Smooth muscle cell (in vitro differentiated cells): ENCODE results near the gene SEL1L2. TPM values are rescaled to one million over a fixed set of nuclear protein-coding genes. Genes with fewer than 3 reads are reported as not detected.

ENCODE experiments used
- DNase-seq: peaks from one replicate; lab custom pipeline; 2025; ENCODE audit not compliant: unreplicated experiment; lab: John Stamatoyannopoulos, UW
- H2AFZ ChIP-seq: fragments of 200-600 bp; sonication (generic); 2 replicates; pipeline ENCODE4 v1.6.0; 2016; ENCODE audit warnings: antibody characterized with exemption, low read depth, mild to moderate bottlenecking
- H3F3A ChIP-seq: fragments of 200-600 bp; sonication (generic); 2 replicates; pipeline ENCODE4 v1.6.0; 2017; ENCODE audit warnings: antibody characterized with exemption, low read depth
- H3K27ac ChIP-seq: fragments of 200-600 bp; sonication (generic); 2 replicates; pipeline ENCODE4 v1.5.1; 2016; ENCODE audit warnings: low read depth, mild to moderate bottlenecking
- H3K27me3 ChIP-seq: fragments of 200-600 bp; sonication (generic); 2 replicates; pipeline ENCODE4 v1.6.1; 2016; ENCODE audit warnings: low read depth, mild to moderate bottlenecking
- H3K36me3 ChIP-seq: fragments of 200-600 bp; sonication (generic); 2 replicates; pipeline ENCODE4 v1.5.1; 2016; ENCODE audit warnings: low read depth
- H3K4me1 ChIP-seq: fragments of 200-600 bp; sonication (generic); 2 replicates; pipeline ENCODE4 v1.5.1; 2016; ENCODE audit warnings: low read depth
- H3K4me2 ChIP-seq: fragments of 200-600 bp; sonication (generic); 2 replicates; pipeline ENCODE4 v1.6.0; 2016; ENCODE audit warnings: mild to moderate bottlenecking
- H3K4me3 ChIP-seq: fragments of 200-600 bp; sonication (generic); 2 replicates; pipeline ENCODE4 v1.5.1; 2016; ENCODE audit warnings: mild to moderate bottlenecking
- H3K79me2 ChIP-seq: fragments of 200-600 bp; sonication (generic); 2 replicates; pipeline ENCODE4 v1.6.0; 2016; ENCODE audit warnings: low read depth, mild to moderate bottlenecking
- H3K9ac ChIP-seq: fragments of 200-600 bp; sonication (generic); 2 replicates; pipeline ENCODE4 v1.6.0; 2016; ENCODE audit warnings: low read depth
- H3K9me3 ChIP-seq: fragments of 200-600 bp; sonication (generic); replicated peaks from 2 replicates; pipeline ENCODE4 v1.5.1; 2016; ENCODE audit warnings: low read depth
- H4K20me1 ChIP-seq: fragments of 200-600 bp; sonication (generic); 2 replicates; pipeline ENCODE4 v1.6.0; 2016; ENCODE audit warnings: low read depth
- WGBS: methylation state at CpG from one replicate; pipeline ENCODE4 v1.1.7; 2016; ENCODE audit warnings: low lambda C conversion rate; 5-methylcytosine and 5-hydroxymethylcytosine counted together
- polyA plus RNA-seq: library from polyadenylated mRNA; unstranded; fragments of >200 nt; fragmentation: Nextera tagmentation; extraction: Ambion mirVana; gene quantifications from 2 replicates; pipeline ENCODE4 v1.2.1, GENCODE V29; 2016
- total RNA-seq: library from RNA; depleted of rRNA; stranded (reverse); fragments of >200 nt; gene quantifications from 2 replicates; pipeline ENCODE4 v1.2.3, GENCODE V29; 2014
- TF ChIP-seq, protein P1 (sequence below): fragments of 200-600 bp; sonication (generic); IDR thresholded peaks from 2 replicates; pipeline ENCODE4 v1.5.1; 2017; ENCODE audit warnings: borderline replicate concordance, mild to moderate bottlenecking, antibody characterized with exemption; ENCODE audit not compliant: insufficient read depth, poor library complexity, severe bottlenecking

The SEL1L2 gene
- total and polyA plus RNA-seq, 2 experiments from 2014 or later: not detected

DNA sequence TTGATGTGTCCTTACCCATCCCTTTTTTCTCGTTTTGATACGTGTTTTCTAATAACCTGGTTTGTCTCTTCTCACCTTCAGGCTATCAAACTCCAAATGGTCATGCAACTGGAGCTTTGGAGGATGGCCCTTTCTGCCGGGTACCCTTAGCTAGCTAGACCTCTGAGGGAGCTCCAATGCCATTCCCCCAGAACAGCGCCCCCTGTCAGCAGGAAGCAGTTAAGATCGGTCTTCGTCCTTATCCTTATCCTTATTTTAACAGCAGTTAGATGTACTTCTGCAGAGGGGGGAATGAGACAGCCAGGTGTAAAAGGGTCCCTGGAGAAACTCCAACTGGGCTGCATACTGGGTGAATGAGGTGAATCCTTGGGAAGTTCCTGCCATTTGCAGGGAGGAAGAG is 37.2 kb downstream of the SEL1L2 start:
- DNase-seq: no peak
- Histone ChIP-seq H3K4me1 (no peaks in the 10 kb centered on the region), H3K27ac (no peak overlapping the region), H3K36me3 (no peaks in the 10 kb centered on the region), H3K4me3 (no peak overlapping the region), H3K27me3 (no peaks in the 10 kb centered on the region), H2AFZ (no peak overlapping the region), H4K20me1 (no peaks in the 10 kb centered on the region), H3K9ac (no peak overlapping the region), H3K79me2 (no peaks in the 10 kb centered on the region), H3K9me3 (no peaks in the 10 kb centered on the region), H3F3A (no peaks in the 10 kb centered on the region), H3K4me2 (no peak overlapping the region)
- 61% methylated on average over 6 of the region's 6 CpGs for WGBS
- TF ChIP-seq, protein P1, sequence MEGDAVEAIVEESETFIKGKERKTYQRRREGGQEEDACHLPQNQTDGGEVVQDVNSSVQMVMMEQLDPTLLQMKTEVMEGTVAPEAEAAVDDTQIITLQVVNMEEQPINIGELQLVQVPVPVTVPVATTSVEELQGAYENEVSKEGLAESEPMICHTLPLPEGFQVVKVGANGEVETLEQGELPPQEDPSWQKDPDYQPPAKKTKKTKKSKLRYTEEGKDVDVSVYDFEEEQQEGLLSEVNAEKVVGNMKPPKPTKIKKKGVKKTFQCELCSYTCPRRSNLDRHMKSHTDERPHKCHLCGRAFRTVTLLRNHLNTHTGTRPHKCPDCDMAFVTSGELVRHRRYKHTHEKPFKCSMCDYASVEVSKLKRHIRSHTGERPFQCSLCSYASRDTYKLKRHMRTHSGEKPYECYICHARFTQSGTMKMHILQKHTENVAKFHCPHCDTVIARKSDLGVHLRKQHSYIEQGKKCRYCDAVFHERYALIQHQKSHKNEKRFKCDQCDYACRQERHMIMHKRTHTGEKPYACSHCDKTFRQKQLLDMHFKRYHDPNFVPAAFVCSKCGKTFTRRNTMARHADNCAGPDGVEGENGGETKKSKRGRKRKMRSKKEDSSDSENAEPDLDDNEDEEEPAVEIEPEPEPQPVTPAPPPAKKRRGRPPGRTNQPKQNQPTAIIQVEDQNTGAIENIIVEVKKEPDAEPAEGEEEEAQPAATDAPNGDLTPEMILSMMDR: no peak

DNA sequence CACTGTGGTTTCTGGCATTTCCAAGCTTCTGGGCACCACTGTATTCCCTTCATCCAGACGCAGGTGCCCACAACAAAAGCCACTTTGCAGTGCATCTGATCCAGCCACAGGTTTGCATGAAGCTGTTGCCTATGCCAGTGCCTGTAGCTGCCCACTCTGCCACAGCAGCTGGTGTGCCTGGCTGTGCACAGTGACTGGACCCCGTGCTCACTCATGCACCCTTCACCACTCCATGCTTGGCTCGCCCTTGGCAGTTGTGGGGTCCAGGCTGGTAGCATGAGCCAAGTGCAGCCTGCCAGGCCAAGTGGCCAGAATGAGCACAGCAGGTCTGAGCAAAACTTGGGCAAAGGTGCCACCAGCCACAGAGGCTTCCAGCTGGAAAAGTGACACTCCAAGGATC is 42.7 kb downstream of the SEL1L2 start:
- TF ChIP-seq, protein P1: no peak
- no peak overlapping the region for H3K4me2 ChIP-seq
- H3K27me3 ChIP-seq: no peaks in the 10 kb centered on the region
- WGBS: 82% methylated on average over 3 of the region's 3 CpGs
- no peak overlapping the region for H3K9ac ChIP-seq
- no peaks in the 10 kb centered on the region for H4K20me1 ChIP-seq
- DNase-seq: no peak
- H2AFZ ChIP-seq: no peak overlapping the region
- H3K4me1 ChIP-seq: no peaks in the 10 kb centered on the region
- H3K9me3 ChIP-seq: no peaks in the 10 kb centered on the region
- no peaks in the 10 kb centered on the region for H3F3A ChIP-seq
- H3K79me2 ChIP-seq: no peaks in the 10 kb centered on the region
- no peak overlapping the region for H3K27ac ChIP-seq
- no peaks in the 10 kb centered on the region for H3K36me3 ChIP-seq
- H3K4me3 ChIP-seq: no peak overlapping the region

DNA sequence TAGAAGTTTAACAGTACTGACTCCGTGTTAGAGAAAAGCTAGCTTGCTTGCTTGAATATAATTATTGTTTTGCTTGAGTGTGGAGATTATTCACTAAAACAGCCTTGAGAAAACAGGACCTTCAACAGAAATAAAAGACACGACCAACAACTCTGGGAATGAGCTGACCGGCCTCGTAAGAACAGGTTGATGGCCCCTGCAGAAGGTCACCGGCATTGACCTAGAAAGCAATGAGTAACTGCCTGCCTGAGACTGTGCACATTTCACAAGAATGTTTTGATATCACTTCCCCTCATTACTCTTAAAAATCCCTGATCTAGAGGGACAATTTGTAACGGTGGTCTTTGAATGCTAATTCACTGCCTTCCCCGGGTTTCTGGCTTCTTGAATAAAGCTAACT is 49.4 kb downstream of the SEL1L2 start:
- DNase-seq: no peak
- H3K27ac ChIP-seq: no peak overlapping the region
- H3K9me3 ChIP-seq: no peaks in the 10 kb centered on the region
- no peaks in the 10 kb centered on the region for H3K79me2 ChIP-seq
- no peak overlapping the region for H3K4me3 ChIP-seq
- H3K27me3 ChIP-seq: no peaks in the 10 kb centered on the region
- H3K36me3 ChIP-seq: no peaks in the 10 kb centered on the region
- H4K20me1 ChIP-seq: no peaks in the 10 kb centered on the region
- TF ChIP-seq, protein P1: no peak
- H3F3A ChIP-seq: no peaks in the 10 kb centered on the region
- H3K4me1 ChIP-seq: no peaks in the 10 kb centered on the region
- no peak overlapping the region for H3K9ac ChIP-seq
- H2AFZ ChIP-seq: no peak overlapping the region
- H3K4me2 ChIP-seq: no peak overlapping the region
- WGBS: 83% methylated on average over 7 of the region's 7 CpGs

DNA sequence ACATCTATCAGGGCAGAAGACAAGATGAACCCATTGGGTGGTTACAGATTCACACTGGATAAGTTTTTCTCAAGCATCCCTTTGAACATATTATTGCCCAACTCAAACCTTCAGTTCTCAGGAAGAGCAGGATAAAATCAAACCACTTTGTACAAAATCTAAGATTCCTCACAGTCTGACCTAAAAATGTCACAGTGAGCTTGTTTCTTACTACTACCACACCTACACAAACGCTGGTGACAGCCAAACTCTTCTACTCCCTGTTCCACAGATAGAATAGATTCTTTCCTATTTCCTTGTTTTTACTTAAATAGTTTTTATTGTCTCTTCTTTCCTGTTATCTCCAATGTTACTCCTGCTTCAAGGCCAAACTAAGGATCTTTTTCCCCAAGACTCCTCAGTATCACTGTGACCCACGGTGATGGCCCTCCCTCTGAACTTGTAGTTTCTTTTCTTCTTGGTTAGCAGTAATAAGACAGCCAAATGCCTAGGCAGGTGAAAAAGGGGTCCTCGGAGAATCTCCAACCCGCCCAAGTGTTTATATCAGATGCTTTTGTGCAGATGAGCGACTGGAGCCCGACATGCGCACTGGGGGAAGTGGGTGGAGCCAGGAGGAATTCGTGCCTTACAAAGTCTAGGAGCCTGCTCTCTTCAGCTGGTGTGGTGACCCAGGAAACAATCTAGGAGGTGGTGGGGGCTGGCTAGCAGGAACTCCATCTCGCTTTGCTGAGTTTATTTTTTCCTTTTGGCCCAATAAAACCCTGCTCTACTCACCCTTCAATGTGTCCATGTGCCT is 53.4 kb downstream of the SEL1L2 start:
- no peaks in the 10 kb centered on the region for H3K4me1 ChIP-seq
- TF ChIP-seq, protein P1: no peak

More for the DNA sequence above, 53.4 kb downstream of the SEL1L2 start:
- H3K36me3 ChIP-seq: no peaks in the 10 kb centered on the region
- H3K9ac ChIP-seq: no peak overlapping the region
- H3K4me2 ChIP-seq: no peak overlapping the region
- no peaks in the 10 kb centered on the region for H4K20me1 ChIP-seq
- H3K27me3 ChIP-seq: no peaks in the 10 kb centered on the region
- H3K27ac ChIP-seq: no peak overlapping the region
- no peak overlapping the region for H2AFZ ChIP-seq
- WGBS: 86% methylated on average over 9 of the region's 9 CpGs
- no peak for DNase-seq
- no peaks in the 10 kb centered on the region for H3K79me2 ChIP-seq
- no peak overlapping the region for H3K4me3 ChIP-seq
- no peaks in the 10 kb centered on the region for H3F3A ChIP-seq
- no peaks in the 10 kb centered on the region for H3K9me3 ChIP-seq
